Body of pancreas (tissue), 4 donors: Measurements from ENCODE around the gene NAA38. TPM values are rescaled to one million over a fixed set of nuclear protein-coding genes. Genes with fewer than 3 reads are reported as not detected.

Source experiments
- ATAC-seq: fragments of 150-250 bp; one replicate; pipeline ENCODE4 v1.9.1; 2016
- DNase-seq, 4 donors: peaks; one replicate each; pipeline ENCODE4 v3.0.0-alpha.2; 2019
- H3K27ac ChIP-seq, 4 donors: fragments of 200-600 bp; sonication (generic); 1 replicate in 3 of 4; 2 replicates in 1 of 4; pipeline versions ENCODE4 v1.5.1 to v1.6.1; 2016 to 2019; ENCODE audit warnings: mild to moderate bottlenecking in 1 of 4, mixed read lengths in 1 of 4, moderate library complexity in 1 of 4
- H3K27me3 ChIP-seq, 2 donors: fragments of 200-600 bp; sonication (generic); one replicate each; pipeline ENCODE4 v1.6.0; 2016; ENCODE audit warnings: mild to moderate bottlenecking in 1 of 2
- H3K36me3 ChIP-seq, 2 donors: fragments of 200-600 bp; sonication (generic); replicated peaks in 1 of 2; 2 replicates each; pipeline ENCODE4 v1.5.1; 2016; ENCODE audit warnings: low read depth in 2 of 2; ENCODE audit not compliant: insufficient read depth in 1 of 2
- H3K4me1 ChIP-seq: fragments of 200-600 bp; sonication (generic); one replicate; pipeline ENCODE4 v1.6.0; 2016
- H3K4me3 ChIP-seq, 2 donors: fragments of 200-600 bp; sonication (generic); 1 replicate in 1 of 2; 2 replicates in 1 of 2; pipeline ENCODE4 v1.5.1; 2016 to 2019
- H3K9me3 ChIP-seq, 3 donors: fragments of 200-600 bp; sonication (generic); 1 replicate in 2 of 3; 2 replicates in 1 of 3; pipeline ENCODE4 v1.5.1; 2016
- POLR2A ChIP-seq, 3 donors: fragments of 450-650 bp; IDR thresholded peaks; one replicate each; pipeline ENCODE4 v1.6.1; 2016; ENCODE audit warnings: antibody characterized with exemption in 3 of 3, mild to moderate bottlenecking in 2 of 3
- WGBS, 2 donors: methylation state at CpG; one replicate each; pipeline ENCODE4 v1.1.5; 2017; 5-methylcytosine and 5-hydroxymethylcytosine counted together
- intact Hi-C: fragments of 100-400 bp; cut with DNase I; formaldehyde crosslinking; loops from one replicate; pipeline ENCODE4 v1.15.1; 2023
- total RNA-seq, 2 donors: library from RNA; depleted of rRNA; stranded (reverse); fragments of >200 nt; gene quantifications; one replicate each; pipeline ENCODE4 v1.1.0, GENCODE V29; 2016
- TF ChIP-seq, protein P1 (sequence below), 7 experiments: fragments of 450-650 bp in 4 of 7; fragments of 200-600 bp in 3 of 7; sonication (generic) in 3 of 7; IDR thresholded peaks; one replicate each; pipeline ENCODE4 v1.5.1; 2016 to 2019; ENCODE audit warnings: antibody characterized with exemption in 7 of 7

Gene NAA38
- total RNA-seq: 10 to 100 TPM; 25.7 to 50.1 TPM

DNA sequence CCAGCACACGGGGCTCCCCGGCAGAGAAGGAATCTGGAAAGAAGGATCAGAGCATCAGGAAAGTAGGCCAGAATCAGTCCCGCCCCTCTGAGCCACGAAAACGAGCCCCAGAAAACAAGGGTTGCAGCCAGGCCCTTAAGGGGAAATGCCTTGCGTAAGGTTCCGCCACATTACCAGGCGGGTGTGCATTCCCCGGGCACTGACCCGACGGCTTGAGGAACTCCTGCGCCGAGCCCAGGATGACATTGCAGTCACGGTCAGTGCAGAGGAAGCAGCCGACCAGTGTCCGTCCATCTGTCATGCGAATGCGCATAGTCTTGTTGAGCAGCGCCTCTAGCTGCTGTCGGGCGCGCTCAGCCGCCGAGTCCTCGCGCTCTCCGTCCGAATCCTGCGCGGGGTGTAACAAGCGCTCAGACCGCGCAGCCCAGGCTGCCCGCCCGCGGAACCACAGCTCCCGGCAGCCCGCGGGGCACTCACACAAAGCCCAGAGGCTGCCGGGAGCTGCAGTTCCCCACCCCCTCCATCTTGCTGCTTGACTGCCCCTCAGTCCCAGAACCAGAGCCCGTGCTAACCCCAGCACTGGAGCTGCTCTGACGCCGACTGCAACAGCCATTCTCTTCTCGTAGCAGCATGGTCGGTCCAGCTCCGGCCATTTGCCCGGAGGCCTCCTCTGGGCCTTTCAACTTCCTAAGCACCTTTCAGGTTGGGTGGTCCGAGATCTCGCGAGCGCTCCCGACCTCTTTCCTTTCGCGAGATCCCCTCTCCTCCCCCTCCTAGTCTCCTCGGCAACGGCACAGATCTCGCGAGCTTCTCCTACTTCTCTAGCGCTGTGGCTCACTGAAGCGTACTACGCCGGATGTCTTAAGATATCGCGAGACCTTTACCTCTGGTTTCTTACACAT, at the start of gene NAA38:
TSS of gene NAA38 (minus strand) at position 749 of the 902 bp plus-strand sequence. CDS start at position 653, 96 bp downstream.
- H3K27me3 ChIP-seq: no peaks in the 10 kb centered on the region
- no peaks in the 10 kb centered on the region for H3K36me3 ChIP-seq
- TF ChIP-seq POLR2A (IDR thresholded peaks at IDR 0.05): peak in 2 of 3 donors; percentile 57 to 63
- TF ChIP-seq, protein P1, sequence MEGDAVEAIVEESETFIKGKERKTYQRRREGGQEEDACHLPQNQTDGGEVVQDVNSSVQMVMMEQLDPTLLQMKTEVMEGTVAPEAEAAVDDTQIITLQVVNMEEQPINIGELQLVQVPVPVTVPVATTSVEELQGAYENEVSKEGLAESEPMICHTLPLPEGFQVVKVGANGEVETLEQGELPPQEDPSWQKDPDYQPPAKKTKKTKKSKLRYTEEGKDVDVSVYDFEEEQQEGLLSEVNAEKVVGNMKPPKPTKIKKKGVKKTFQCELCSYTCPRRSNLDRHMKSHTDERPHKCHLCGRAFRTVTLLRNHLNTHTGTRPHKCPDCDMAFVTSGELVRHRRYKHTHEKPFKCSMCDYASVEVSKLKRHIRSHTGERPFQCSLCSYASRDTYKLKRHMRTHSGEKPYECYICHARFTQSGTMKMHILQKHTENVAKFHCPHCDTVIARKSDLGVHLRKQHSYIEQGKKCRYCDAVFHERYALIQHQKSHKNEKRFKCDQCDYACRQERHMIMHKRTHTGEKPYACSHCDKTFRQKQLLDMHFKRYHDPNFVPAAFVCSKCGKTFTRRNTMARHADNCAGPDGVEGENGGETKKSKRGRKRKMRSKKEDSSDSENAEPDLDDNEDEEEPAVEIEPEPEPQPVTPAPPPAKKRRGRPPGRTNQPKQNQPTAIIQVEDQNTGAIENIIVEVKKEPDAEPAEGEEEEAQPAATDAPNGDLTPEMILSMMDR (IDR thresholded peaks at IDR 0.05): peak; percentile 18 to 73 (median 64)
- ATAC-seq: peak; percentile 90
- H3K4me1 ChIP-seq: peaks cover 37% of the 10 kb centered on the region
- WGBS, 2 donors: 0% methylated on average over 25 to 61 of the region's 64 CpGs
- no peaks in the 10 kb centered on the region for H3K9me3 ChIP-seq
- peak within 1 kb of the TSS; percentile 82 to 96 (median 94) for H3K27ac ChIP-seq
- DNase-seq: peak; percentile 96 to 99 (median 98)
- peak within 1 kb of the TSS; percentile 49 for H3K4me3 ChIP-seq
- intact Hi-C loops: loop anchor here (5.0 kb wide), 1 partner anchor 35 kb away; no protein-coding TSS in a partner anchor

GRCh38 chr17:7903154-7904103, 46.1 kb upstream of the NAA38 start:
- H3K27ac ChIP-seq: no peak overlapping the region

DNA sequence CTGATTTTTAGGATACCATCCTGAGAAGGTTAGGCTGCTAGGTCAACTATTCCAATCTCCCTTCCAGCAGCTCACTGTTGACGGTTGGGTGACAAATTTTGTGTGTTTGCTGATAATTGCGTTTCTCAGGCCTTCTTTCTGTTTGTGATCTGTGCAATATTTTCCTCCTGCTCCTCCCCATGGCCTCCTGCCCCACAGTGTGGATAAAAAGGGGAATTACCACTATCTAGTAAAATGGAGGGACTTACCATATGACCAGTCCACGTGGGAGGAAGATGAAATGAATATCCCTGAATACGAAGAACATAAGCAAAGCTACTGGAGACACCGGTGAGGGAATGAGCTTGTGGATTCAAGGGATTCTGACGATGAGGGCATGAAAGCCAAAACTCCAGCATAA, 40.4 kb upstream of the NAA38 start:
- no peaks in the 10 kb centered on the region for H3K9me3 ChIP-seq
- 31 to 35% methylated on average over 6 of the region's 6 CpGs for WGBS, 2 donors
- no peak overlapping the region for H3K27ac ChIP-seq
- TF ChIP-seq, protein P1 (IDR thresholded peaks at IDR 0.05): peak; percentile 25 to 90 (median 73)
- no peak for TF ChIP-seq POLR2A (IDR thresholded peaks at IDR 0.05)
- DNase-seq (peak in 3 of 4 donors; percentile 30 to 59 (median 55)), ATAC-seq (peak; percentile 77)
- intact Hi-C loops: loop anchor here (5.0 kb wide), 1 partner anchor 35 kb away; no protein-coding TSS in a partner anchor
- H3K4me1 ChIP-seq: no peaks in the 10 kb centered on the region
- H3K36me3 ChIP-seq: peaks cover 0 to 30% of the 10 kb centered on the region in 2 donors
- no peaks in the 10 kb centered on the region for H3K27me3 ChIP-seq
- H3K4me3 ChIP-seq: no peak overlapping the region

More at GRCh38 chr17:7903154-7904103, 46.1 kb upstream of the NAA38 start:
- ATAC-seq (no peak), DNase-seq (no peak)
- intact Hi-C loops: no loop called here
- Histone ChIP-seq H3K27me3 (no peaks in the 10 kb centered on the region), H3K9me3 (no peaks in the 10 kb centered on the region), H3K4me3 (no peak overlapping the region), H3K4me1 (no peaks in the 10 kb centered on the region), H3K36me3 (peaks cover 0 to 47% of the 10 kb centered on the region in 2 donors)
- WGBS, 2 donors: 81 to 83% methylated on average over 22 of the region's 22 CpGs
- TF ChIP-seq, protein P1 (IDR thresholded peaks at IDR 0.05): no peak

DNA sequence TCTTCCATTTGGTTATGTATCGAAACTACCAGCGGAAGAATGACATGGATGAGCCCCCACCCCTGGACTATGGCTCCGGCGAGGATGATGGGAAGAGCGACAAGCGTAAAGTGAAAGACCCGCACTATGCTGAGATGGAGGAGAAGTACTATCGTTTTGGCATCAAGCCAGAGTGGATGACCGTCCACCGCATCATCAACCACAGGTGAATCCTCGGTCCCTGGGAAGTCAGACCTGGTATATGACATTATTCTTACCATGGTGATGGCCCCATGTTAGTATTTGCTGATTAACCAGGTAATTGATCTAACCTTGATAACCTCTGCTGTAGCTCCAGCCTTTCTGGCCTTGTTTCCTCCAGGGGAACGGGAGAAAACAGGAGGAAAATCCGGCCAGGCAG, 39.7 kb upstream of the NAA38 start:
- TF ChIP-seq, protein P1 (IDR thresholded peaks at IDR 0.05): no peak
- TF ChIP-seq POLR2A (IDR thresholded peaks at IDR 0.05): no peak
- Histone ChIP-seq H3K4me1 (no peaks in the 10 kb centered on the region), H3K9me3 (no peaks in the 10 kb centered on the region), H3K27ac (no peak overlapping the region), H3K36me3 (peaks cover 0 to 30% of the 10 kb centered on the region in 2 donors), H3K27me3 (no peaks in the 10 kb centered on the region), H3K4me3 (no peak overlapping the region)
- intact Hi-C loops: loop anchor here (5.0 kb wide), 1 partner anchor 35 kb away; no protein-coding TSS in a partner anchor
- ATAC-seq (no peak), DNase-seq (peak in 1 of 4 donors; percentile 9)
- WGBS, 2 donors: 75 to 84% methylated on average over 13 of the region's 13 CpGs
